CD4-positive, alpha-beta T cell treated with Interleukin-10 for 1 hour (primary cell): ENCODE measurements around the gene ANKRD37.
"Not testable (repeated sequence)": the region's sequence is repeated elsewhere in the genome, so short reads cannot be mapped to it uniquely, and the experiment has no call there.

Source experiments
- DNase-seq: peaks from one replicate; pipeline ENCODE4 v3.0.0-alpha.2; 2020

The ANKRD37 gene

GRCh38 chr4:185396724-185397385 is at the start of gene ANKRD37:
Gene ANKRD37 (plus strand): TSS chr4:185396841. CDS start chr4:185396924, 83 bp downstream.
- no peak for DNase-seq

- DNase-seq = no peak
Measured at GRCh38 chr4:185346975-185347601, 49.6 kb upstream of the ANKRD37 start.

- no peak for DNase-seq
Measured at GRCh38 chr4:185351691-185352090, 45.0 kb upstream of the ANKRD37 start.

- DNase-seq = no peak
Measured at GRCh38 chr4:185352202-185352601, 44.4 kb upstream of the ANKRD37 start.

GRCh38 chr4:185352741-185353140 is 43.9 kb upstream of the ANKRD37 start:
- no peak for DNase-seq

GRCh38 chr4:185357211-185357610 is 39.4 kb upstream of the ANKRD37 start:
- no peak for DNase-seq

GRCh38 chr4:185357733-185358440 is 38.8 kb upstream of the ANKRD37 start:
- no peak for DNase-seq

GRCh38 chr4:185358514-185358913 is 38.1 kb upstream of the ANKRD37 start:
- no peak for DNase-seq

- no peak for DNase-seq
Measured at GRCh38 chr4:185358959-185359358, 37.7 kb upstream of the ANKRD37 start.

- DNase-seq = no peak
Measured at GRCh38 chr4:185359767-185360446, 36.7 kb upstream of the ANKRD37 start.

- DNase-seq = no peak
Measured at GRCh38 chr4:185361872-185362271, 34.8 kb upstream of the ANKRD37 start.

GRCh38 chr4:185362570-185362969 is 34.1 kb upstream of the ANKRD37 start:
- DNase-seq = not testable (repeated sequence)

- DNase-seq = no peak
Measured at GRCh38 chr4:185363251-185363650, 33.4 kb upstream of the ANKRD37 start.

- no peak for DNase-seq
Measured at GRCh38 chr4:185364886-185365285, 31.8 kb upstream of the ANKRD37 start.

- no peak for DNase-seq
Measured at GRCh38 chr4:185369731-185370130, 26.9 kb upstream of the ANKRD37 start.

GRCh38 chr4:185370268-185370949 is 26.2 kb upstream of the ANKRD37 start:
- no peak for DNase-seq

GRCh38 chr4:185371702-185372101 is 24.9 kb upstream of the ANKRD37 start:
- no peak for DNase-seq

GRCh38 chr4:185374027-185374426 is 22.6 kb upstream of the ANKRD37 start:
- DNase-seq = no peak

GRCh38 chr4:185374573-185374972 is 22.1 kb upstream of the ANKRD37 start:
- DNase-seq = no peak

- DNase-seq = no peak
Measured at GRCh38 chr4:185378264-185378663, 18.4 kb upstream of the ANKRD37 start.

- no peak for DNase-seq
Measured at GRCh38 chr4:185379326-185380295, 17.0 kb upstream of the ANKRD37 start.

- DNase-seq = no peak
Measured at GRCh38 chr4:185380320-185380719, 16.3 kb upstream of the ANKRD37 start.
